Esophagus squamous epithelium (tissue), 4 donors: Measurements from ENCODE around the gene UBAP1L.

ENCODE experiments used
- CTCF ChIP-seq, 6 experiments: fragments of 450-650 bp in 4 of 6; fragments of 200-600 bp in 2 of 6; sonication (generic) in 2 of 6; IDR thresholded peaks; one replicate each; pipeline ENCODE4 v1.5.1; 2016 to 2019; ENCODE audit warnings: antibody characterized with exemption in 6 of 6, mild to moderate bottlenecking in 4 of 6, moderate library complexity in 4 of 6
- POLR2A ChIP-seq, 4 donors: fragments of 450-650 bp; IDR thresholded peaks; one replicate each; pipeline ENCODE4 v1.6.1; 2017; ENCODE audit warnings: antibody characterized with exemption in 4 of 4, mild to moderate bottlenecking in 4 of 4, moderate library complexity in 3 of 4

DNA sequence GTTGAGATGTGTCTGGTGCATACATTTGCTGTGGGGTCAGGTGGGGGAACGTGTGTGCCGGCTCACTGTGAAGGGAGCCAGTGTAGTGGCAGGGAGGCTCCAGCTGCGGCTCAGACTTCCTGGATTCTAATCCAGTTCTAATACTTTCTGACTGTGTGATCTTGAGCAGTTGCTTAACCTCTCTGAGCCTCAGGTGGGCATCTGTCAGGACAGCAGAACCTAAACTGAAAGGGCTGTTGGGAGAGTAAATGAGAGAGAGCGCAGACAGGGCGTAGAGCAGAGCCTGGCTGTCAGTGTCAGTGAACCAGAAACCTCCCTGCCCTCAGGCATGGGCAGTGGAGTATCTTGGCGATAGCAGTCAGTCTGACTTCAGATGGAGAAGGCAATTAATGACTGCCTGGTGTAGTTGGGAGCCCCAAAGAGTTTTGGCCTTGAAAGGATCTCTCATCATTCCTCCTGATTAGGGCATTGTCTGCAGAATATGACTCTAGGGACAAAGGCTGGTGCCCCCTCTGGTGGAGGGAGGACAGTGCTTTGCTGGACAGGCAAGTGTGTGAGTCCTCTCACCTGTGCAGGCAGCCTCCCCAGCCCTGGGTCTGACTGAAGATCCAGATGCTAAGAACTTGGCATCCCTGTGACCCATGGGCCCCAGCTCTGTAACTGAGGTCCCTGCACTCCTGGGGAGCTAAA is 28.9 kb downstream of the UBAP1L start:
- TF ChIP-seq CTCF (IDR thresholded peaks at IDR 0.05) (peak in 2 of 6 experiments; percentile 27 to 32), POLR2A (IDR thresholded peaks at IDR 0.05) (no peak)
